Prostate gland (tissue), 2 donors: ENCODE results near the gene CDH22.

ENCODE experiments used
- POLR2A ChIP-seq: fragments of 450-650 bp; IDR thresholded peaks from one replicate; pipeline ENCODE4 v1.6.1; 2016; ENCODE audit warnings: antibody characterized with exemption, mild to moderate bottlenecking
- TF ChIP-seq, protein P1 (sequence below), 4 experiments: fragments of 200-600 bp in 2 of 4; fragments of 450-650 bp in 2 of 4; sonication (generic) in 2 of 4; IDR thresholded peaks; 1 replicate in 3 of 4; 2 replicates in 1 of 4; pipeline ENCODE4 v1.5.1; 2016 to 2019; ENCODE audit warnings: antibody characterized with exemption in 4 of 4, mild to moderate bottlenecking in 2 of 4, moderate library complexity in 2 of 4

- TF ChIP-seq, protein P1, sequence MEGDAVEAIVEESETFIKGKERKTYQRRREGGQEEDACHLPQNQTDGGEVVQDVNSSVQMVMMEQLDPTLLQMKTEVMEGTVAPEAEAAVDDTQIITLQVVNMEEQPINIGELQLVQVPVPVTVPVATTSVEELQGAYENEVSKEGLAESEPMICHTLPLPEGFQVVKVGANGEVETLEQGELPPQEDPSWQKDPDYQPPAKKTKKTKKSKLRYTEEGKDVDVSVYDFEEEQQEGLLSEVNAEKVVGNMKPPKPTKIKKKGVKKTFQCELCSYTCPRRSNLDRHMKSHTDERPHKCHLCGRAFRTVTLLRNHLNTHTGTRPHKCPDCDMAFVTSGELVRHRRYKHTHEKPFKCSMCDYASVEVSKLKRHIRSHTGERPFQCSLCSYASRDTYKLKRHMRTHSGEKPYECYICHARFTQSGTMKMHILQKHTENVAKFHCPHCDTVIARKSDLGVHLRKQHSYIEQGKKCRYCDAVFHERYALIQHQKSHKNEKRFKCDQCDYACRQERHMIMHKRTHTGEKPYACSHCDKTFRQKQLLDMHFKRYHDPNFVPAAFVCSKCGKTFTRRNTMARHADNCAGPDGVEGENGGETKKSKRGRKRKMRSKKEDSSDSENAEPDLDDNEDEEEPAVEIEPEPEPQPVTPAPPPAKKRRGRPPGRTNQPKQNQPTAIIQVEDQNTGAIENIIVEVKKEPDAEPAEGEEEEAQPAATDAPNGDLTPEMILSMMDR (IDR thresholded peaks at IDR 0.05), result no peak
- no peak for TF ChIP-seq POLR2A
Measured at GRCh38 chr20:46190478-46191167, 117.7 kb downstream of the CDH22 start.
